Right atrium auricular region (tissue), 2 donors: ENCODE data around the gene LGI4. TPM values are rescaled to one million over a fixed set of nuclear protein-coding genes. Genes with fewer than 3 reads are reported as not detected.

ENCODE experiments used
- DNase-seq: peaks from one replicate; pipeline ENCODE4 v3.0.0-alpha.2; 2019; ENCODE audit warnings: low spot score
- H3K27ac ChIP-seq, 2 donors: fragments of 200-600 bp; sonication (generic); 1 replicate in 1 of 2; 2 replicates in 1 of 2; pipeline ENCODE4 v1.5.1; 2016 to 2019
- H3K27me3 ChIP-seq, 2 donors: fragments of 200-600 bp; sonication (generic); one replicate each; pipeline versions ENCODE4 v1.5.1 to v1.6.0; 2017 to 2019
- H3K36me3 ChIP-seq: fragments of 200-600 bp; sonication (generic); one replicate; pipeline ENCODE4 v1.5.1; 2016
- H3K4me1 ChIP-seq, 2 donors: fragments of 200-600 bp; sonication (generic); one replicate each; pipeline versions ENCODE4 v1.5.1 to v1.6.0; 2017 to 2019
- H3K4me3 ChIP-seq, 2 donors: fragments of 200-600 bp; sonication (generic); 1 replicate in 1 of 2; 2 replicates in 1 of 2; pipeline ENCODE4 v1.5.1; 2017 to 2019; ENCODE audit warnings: mild to moderate bottlenecking in 1 of 2, moderate library complexity in 1 of 2
- H3K9me3 ChIP-seq, 2 donors: fragments of 200-600 bp; sonication (generic); one replicate each; pipeline ENCODE4 v1.5.1; 2019
- CTCF ChIP-seq, 2 donors: fragments of 200-600 bp; sonication (generic); IDR thresholded peaks; one replicate each; pipeline ENCODE4 v1.5.1; 2019; ENCODE audit warnings: antibody characterized with exemption in 2 of 2
- total RNA-seq, 2 donors: library from RNA; depleted of rRNA; stranded (reverse); fragments of >200 nt; gene quantifications; one replicate each; pipeline ENCODE4 v1.1.0, GENCODE V29; 2016

Gene LGI4
- total RNA-seq, 2 donors from 2014 or later: 10.9 to 42.5 TPM

GRCh38 chr19:35165200-35166058 lies 30.6 kb upstream of the LGI4 start:
- H3K27ac ChIP-seq: no peak overlapping the region
- no peak overlapping the region for H3K4me3 ChIP-seq
- H3K27me3 ChIP-seq: no peaks in the 10 kb centered on the region
- no peak for TF ChIP-seq CTCF (IDR thresholded peaks at IDR 0.05)
- H3K36me3 ChIP-seq: peaks cover 58% of the 10 kb centered on the region
- no peaks in the 10 kb centered on the region for H3K4me1 ChIP-seq
- no peak for DNase-seq
- peaks cover 0 to 25% of the 10 kb centered on the region in 2 donors for H3K9me3 ChIP-seq

- H3K4me1 ChIP-seq: no peaks in the 10 kb centered on the region
- TF ChIP-seq CTCF (IDR thresholded peaks at IDR 0.05): no peak
- H3K9me3 ChIP-seq: peaks cover 0 to 25% of the 10 kb centered on the region in 2 donors
- DNase-seq: no peak
- H3K27me3 ChIP-seq: no peaks in the 10 kb centered on the region
- no peak overlapping the region for H3K27ac ChIP-seq
- no peak overlapping the region for H3K4me3 ChIP-seq
- H3K36me3 ChIP-seq: peaks cover 53% of the 10 kb centered on the region
These were observed 29.6 kb upstream of the LGI4 start for GRCh38 chr19:35164418-35164817.

GRCh38 chr19:35162471-35163326 lies 27.8 kb upstream of the LGI4 start:
- peaks cover 0 to 25% of the 10 kb centered on the region in 2 donors for H3K9me3 ChIP-seq
- DNase-seq: no peak

GRCh38 chr19:35161434-35161743 lies 26.5 kb upstream of the LGI4 start:
- peaks cover 0 to 22% of the 10 kb centered on the region in 2 donors for H3K9me3 ChIP-seq
- DNase-seq: no peak
- H3K4me3 ChIP-seq: no peak overlapping the region
- H3K27me3 ChIP-seq: no peaks in the 10 kb centered on the region
- no peak for TF ChIP-seq CTCF (IDR thresholded peaks at IDR 0.05)
- H3K4me1 ChIP-seq: no peaks in the 10 kb centered on the region
- peaks cover 60% of the 10 kb centered on the region for H3K36me3 ChIP-seq
- H3K27ac ChIP-seq: no peak overlapping the region

More at GRCh38 chr19:35162471-35163326, 27.8 kb upstream of the LGI4 start:
- Histone ChIP-seq H3K36me3 (peaks cover 58% of the 10 kb centered on the region), H3K4me1 (no peaks in the 10 kb centered on the region), H3K27me3 (no peaks in the 10 kb centered on the region), H3K4me3 (no peak overlapping the region), H3K27ac (no peak overlapping the region)
- no peak for TF ChIP-seq CTCF (IDR thresholded peaks at IDR 0.05)

GRCh38 chr19:35160629-35161433 lies 26.0 kb upstream of the LGI4 start:
- H3K27me3 ChIP-seq: no peaks in the 10 kb centered on the region
- no peaks in the 10 kb centered on the region for H3K4me1 ChIP-seq
- no peak for TF ChIP-seq CTCF (IDR thresholded peaks at IDR 0.05)
- peaks cover 55% of the 10 kb centered on the region for H3K36me3 ChIP-seq
- DNase-seq: no peak
- H3K27ac ChIP-seq: no peak overlapping the region
- no peak overlapping the region for H3K4me3 ChIP-seq
- H3K9me3 ChIP-seq: peaks cover 0 to 16% of the 10 kb centered on the region in 2 donors
